ENCODE data around the gene FBXW5. TPM values are rescaled to one million over a fixed set of nuclear protein-coding genes. Genes with fewer than 3 reads are reported as not detected.

Gene FBXW5
- total and polyA plus RNA-seq, 10 of the 15 experiments (the other 5 are each of a cell fraction or from before 2014, with no cell fraction given): 0.21 to 97.3 (median 44.5) TPM

DNA sequence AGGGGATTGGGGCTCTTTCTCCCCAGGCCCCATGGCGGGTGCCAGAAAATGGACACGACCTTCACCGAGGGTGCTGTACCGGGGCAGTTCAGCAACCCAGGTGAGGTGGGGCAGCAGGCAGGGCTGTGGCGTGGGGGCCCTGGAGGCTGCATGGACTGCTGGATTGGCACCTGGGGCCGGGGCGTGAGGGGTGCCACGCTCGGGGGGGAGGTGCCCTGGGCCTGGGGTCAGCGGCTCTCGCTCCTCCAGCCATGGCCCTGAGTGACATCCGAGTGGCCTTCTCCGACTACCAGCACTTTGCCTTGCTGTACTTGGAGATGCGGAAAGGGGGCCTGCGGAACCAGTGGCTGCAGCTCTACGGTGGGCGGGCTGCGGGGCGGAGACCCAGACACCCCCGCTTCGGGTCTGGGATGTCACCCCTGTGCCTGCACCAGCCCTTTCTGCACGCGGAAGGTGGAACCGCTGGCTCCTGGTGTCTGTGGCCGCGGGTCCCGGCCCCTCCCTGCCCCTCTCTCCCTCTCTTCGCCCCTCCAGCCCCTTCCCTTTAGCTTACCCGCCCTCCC lies 40.0 kb upstream of the FBXW5 start:
- FAIRE-seq (no peak), ATAC-seq (no peak), DNase-seq (ENCODE audit: low read depth, low spot score) (no peak)
- no peak overlapping the region for H2AFZ ChIP-seq (ENCODE audit: control insufficient read depth, low read depth, low read length)
- no peak for TF ChIP-seq TCF12 (IDR thresholded peaks at IDR 0.05; ENCODE audit: low read depth, low read length)
- TF ChIP-seq FOXK2 (IDR thresholded peaks at IDR 0.05): no peak
- TF ChIP-seq, protein P1, sequence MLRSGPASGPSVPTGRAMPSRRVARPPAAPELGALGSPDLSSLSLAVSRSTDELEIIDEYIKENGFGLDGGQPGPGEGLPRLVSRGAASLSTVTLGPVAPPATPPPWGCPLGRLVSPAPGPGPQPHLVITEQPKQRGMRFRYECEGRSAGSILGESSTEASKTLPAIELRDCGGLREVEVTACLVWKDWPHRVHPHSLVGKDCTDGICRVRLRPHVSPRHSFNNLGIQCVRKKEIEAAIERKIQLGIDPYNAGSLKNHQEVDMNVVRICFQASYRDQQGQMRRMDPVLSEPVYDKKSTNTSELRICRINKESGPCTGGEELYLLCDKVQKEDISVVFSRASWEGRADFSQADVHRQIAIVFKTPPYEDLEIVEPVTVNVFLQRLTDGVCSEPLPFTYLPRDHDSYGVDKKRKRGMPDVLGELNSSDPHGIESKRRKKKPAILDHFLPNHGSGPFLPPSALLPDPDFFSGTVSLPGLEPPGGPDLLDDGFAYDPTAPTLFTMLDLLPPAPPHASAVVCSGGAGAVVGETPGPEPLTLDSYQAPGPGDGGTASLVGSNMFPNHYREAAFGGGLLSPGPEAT (IDR thresholded peaks at IDR 0.05; ENCODE audit: low read depth): no peak
- peaks cover 5 to 6% of the 10 kb centered on the region in 2 experiments for H3K27me3 ChIP-seq (replicated peaks in 1 of 2; ENCODE audit: control insufficient read depth in 2 of 2, insufficient read depth in 2 of 2, low read length in 1 of 2)
- peaks cover 3% of the 10 kb centered on the region; the same call in 1 of the 2 replicates for H4K20me1 ChIP-seq (ENCODE audit: control insufficient read depth, insufficient read depth)
- no peak overlapping the region for H3K4me2 ChIP-seq (ENCODE audit: control insufficient read depth, insufficient read depth)
- ChIA-PET RAD21 (ENCODE audit: unreplicated experiment) (no interaction called here), SMC1A (ENCODE audit: uncharacterized antibody, unreplicated experiment) (no interaction called here), POLR2A (interaction anchor here (0.7 kb wide), 1 partner anchor 175 kb away, joined by 5 read pairs; no protein-coding TSS in a partner anchor), CTCF (no interaction called here)
- H3K9ac ChIP-seq (ENCODE audit: control insufficient read depth, insufficient read depth, low read length): no peak overlapping the region
- no TSS peak for BruUV-seq (replicated peaks)
- in situ Hi-C loops (cut with MboI) (no loop called here), intact Hi-C loops (cut with micrococcal nuclease; ENCODE audit: unreplicated experiment) (no loop called here)
- no peaks in the 10 kb centered on the region for H3K79me2 ChIP-seq (ENCODE audit: control insufficient read depth, insufficient read depth, low read length)
- no peak overlapping the region for H3K27ac ChIP-seq (ENCODE audit: control insufficient read depth, insufficient read depth)
- WGBS (ENCODE audit: insufficient coverage, insufficient replicate concordance, low lambda C conversion rate, missing lambda C conversion rate): 64% methylated on average over 24 of the region's 29 CpGs
- no peaks in the 10 kb centered on the region for H3K4me1 ChIP-seq (ENCODE audit: control insufficient read depth, insufficient read depth, low read length)
- no peaks in the 10 kb centered on the region for H3K9me3 ChIP-seq (replicated peaks; ENCODE audit: control insufficient read depth, insufficient read depth, low read length)
- no peaks in the 10 kb centered on the region for H3K36me3 ChIP-seq (ENCODE audit: control insufficient read depth in 2 of 2, insufficient read depth in 2 of 2, low read length in 1 of 2)
- H3K4me3 ChIP-seq: no peak overlapping the region

DNA sequence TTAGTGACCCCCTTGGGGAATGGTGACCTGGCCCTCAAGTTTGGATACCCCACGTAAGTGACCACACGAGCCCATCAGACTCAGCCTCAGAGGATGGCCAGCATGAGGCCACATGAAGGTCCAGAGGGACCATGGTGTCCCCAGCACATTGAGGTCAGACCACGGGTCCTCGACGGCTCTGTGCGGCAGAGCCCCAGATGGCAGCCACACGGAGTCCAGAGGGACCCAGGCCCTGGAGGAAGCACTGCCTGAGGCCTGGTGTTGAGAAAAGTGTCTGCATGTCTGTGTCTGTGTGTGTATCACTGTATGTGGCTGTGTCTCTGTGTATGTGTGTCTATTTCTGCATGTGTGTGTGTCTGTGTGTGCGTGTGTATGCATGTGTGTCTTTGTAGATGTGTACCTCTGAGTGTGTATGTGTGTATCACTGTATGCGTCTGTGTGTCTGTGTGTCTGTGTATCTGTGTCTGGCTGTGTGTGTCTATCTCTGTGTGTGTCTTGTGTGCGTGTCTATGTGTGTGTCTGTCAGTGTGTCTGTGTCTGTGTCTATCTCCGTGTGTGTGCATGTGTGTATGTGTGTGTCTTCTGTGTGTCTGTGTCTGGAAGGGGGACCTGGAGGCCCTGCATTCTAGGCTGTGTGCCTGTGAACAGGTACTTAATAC lies 39.2 kb upstream of the FBXW5 start:
- no TSS peak for BruUV-seq (replicated peaks)
- in situ Hi-C loops (cut with MboI) (no loop called here), intact Hi-C loops (cut with micrococcal nuclease; ENCODE audit: unreplicated experiment) (no loop called here)
- CTCF ChIA-PET: no interaction called here
- SMC1A ChIA-PET (ENCODE audit: uncharacterized antibody, unreplicated experiment): no interaction called here
- RAD21 ChIA-PET (ENCODE audit: unreplicated experiment): no interaction called here
- Histone ChIP-seq H3K4me1 (ENCODE audit: control insufficient read depth, insufficient read depth, low read length) (no peaks in the 10 kb centered on the region), H2AFZ (ENCODE audit: control insufficient read depth, low read depth, low read length) (no peak overlapping the region), H3K9me3 (replicated peaks; ENCODE audit: control insufficient read depth, insufficient read depth, low read length) (no peaks in the 10 kb centered on the region), H3K79me2 (ENCODE audit: control insufficient read depth, insufficient read depth, low read length) (no peaks in the 10 kb centered on the region), H4K20me1 (ENCODE audit: control insufficient read depth, insufficient read depth) (peaks cover 3% of the 10 kb centered on the region; the same call in 1 of the 2 replicates), H3K36me3 (ENCODE audit: control insufficient read depth in 2 of 2, insufficient read depth in 2 of 2, low read length in 1 of 2) (no peaks in the 10 kb centered on the region), H3K27ac (ENCODE audit: control insufficient read depth, insufficient read depth) (no peak overlapping the region), H3K9ac (ENCODE audit: control insufficient read depth, insufficient read depth, low read length) (no peak overlapping the region), H3K4me2 (ENCODE audit: control insufficient read depth, insufficient read depth) (no peak overlapping the region), H3K4me3 (no peak overlapping the region), H3K27me3 (replicated peaks in 1 of 2; ENCODE audit: control insufficient read depth in 2 of 2, insufficient read depth in 2 of 2, low read length in 1 of 2) (peaks cover 5 to 6% of the 10 kb centered on the region in 2 experiments)
- ATAC-seq (no peak), DNase-seq (ENCODE audit: low read depth, low spot score) (no peak), FAIRE-seq (no peak)
- TF ChIP-seq RELA (IDR thresholded peaks at IDR 0.05; ENCODE audit: borderline replicate concordance, partially characterized antibody) (no peak), FOXM1 (IDR thresholded peaks at IDR 0.05; ENCODE audit: low read depth, low read length) (no peak), RCOR1 (conservative IDR thresholded peaks at IDR 0.05; ENCODE audit: low read depth, low read length) (no peak)
- TF ChIP-seq, protein P2, sequence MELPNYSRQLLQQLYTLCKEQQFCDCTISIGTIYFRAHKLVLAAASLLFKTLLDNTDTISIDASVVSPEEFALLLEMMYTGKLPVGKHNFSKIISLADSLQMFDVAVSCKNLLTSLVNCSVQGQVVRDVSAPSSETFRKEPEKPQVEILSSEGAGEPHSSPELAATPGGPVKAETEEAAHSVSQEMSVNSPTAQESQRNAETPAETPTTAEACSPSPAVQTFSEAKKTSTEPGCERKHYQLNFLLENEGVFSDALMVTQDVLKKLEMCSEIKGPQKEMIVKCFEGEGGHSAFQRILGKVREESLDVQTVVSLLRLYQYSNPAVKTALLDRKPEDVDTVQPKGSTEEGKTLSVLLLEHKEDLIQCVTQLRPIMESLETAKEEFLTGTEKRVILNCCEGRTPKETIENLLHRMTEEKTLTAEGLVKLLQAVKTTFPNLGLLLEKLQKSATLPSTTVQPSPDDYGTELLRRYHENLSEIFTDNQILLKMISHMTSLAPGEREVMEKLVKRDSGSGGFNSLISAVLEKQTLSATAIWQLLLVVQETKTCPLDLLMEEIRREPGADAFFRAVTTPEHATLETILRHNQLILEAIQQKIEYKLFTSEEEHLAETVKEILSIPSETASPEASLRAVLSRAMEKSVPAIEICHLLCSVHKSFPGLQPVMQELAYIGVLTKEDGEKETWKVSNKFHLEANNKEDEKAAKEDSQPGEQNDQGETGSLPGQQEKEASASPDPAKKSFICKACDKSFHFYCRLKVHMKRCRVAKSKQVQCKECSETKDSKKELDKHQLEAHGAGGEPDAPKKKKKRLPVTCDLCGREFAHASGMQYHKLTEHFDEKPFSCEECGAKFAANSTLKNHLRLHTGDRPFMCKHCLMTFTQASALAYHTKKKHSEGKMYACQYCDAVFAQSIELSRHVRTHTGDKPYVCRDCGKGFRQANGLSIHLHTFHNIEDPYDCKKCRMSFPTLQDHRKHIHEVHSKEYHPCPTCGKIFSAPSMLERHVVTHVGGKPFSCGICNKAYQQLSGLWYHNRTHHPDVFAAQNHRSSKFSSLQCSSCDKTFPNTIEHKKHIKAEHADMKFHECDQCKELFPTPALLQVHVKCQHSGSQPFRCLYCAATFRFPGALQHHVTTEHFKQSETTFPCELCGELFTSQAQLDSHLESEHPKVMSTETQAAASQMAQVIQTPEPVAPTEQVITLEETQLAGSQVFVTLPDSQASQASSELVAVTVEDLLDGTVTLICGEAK (IDR thresholded peaks at IDR 0.05; ENCODE audit: borderline replicate concordance): no peak
- POLR2A ChIA-PET: no interaction called here
- WGBS (ENCODE audit: insufficient coverage, insufficient replicate concordance, low lambda C conversion rate, missing lambda C conversion rate): 26% methylated on average over 11 of the region's 11 CpGs
